Colonic mucosa (tissue), 4 donors: ENCODE data around the gene NCAPG2. TPM values are rescaled to one million over a fixed set of nuclear protein-coding genes. Genes with fewer than 3 reads are reported as not detected.

Experiments
- DNase-seq: peaks from one replicate; pipeline ENCODE4 v3.0.0-alpha.2; 2020
- H3K27ac ChIP-seq: fragments of 200-600 bp; one replicate; pipeline ENCODE4 v1.8.0; 2021
- H3K27me3 ChIP-seq: fragments of 200-600 bp; one replicate; pipeline ENCODE4 v1.8.0; 2021
- H3K36me3 ChIP-seq: fragments of 200-600 bp; one replicate; pipeline ENCODE4 v1.8.0; 2021
- H3K4me1 ChIP-seq: fragments of 200-600 bp; one replicate; pipeline ENCODE4 v1.8.0; 2021; ENCODE audit warnings: mild to moderate bottlenecking
- H3K4me3 ChIP-seq: fragments of 200-600 bp; one replicate; pipeline ENCODE4 v1.8.0; 2021
- H3K9ac ChIP-seq, 2 donors: one replicate each; pipeline ENCODE4 v1.7.0; 2013; ENCODE audit warnings: control low read depth in 2 of 2, low read depth in 2 of 2, low read length in 2 of 2
- H3K9me3 ChIP-seq: fragments of 200-600 bp; one replicate; pipeline ENCODE4 v1.8.0; 2021
- CTCF ChIP-seq: fragments of 200-600 bp; IDR thresholded peaks from one replicate; pipeline ENCODE4 v1.8.0; 2022; ENCODE audit warnings: antibody characterized with exemption, mild to moderate bottlenecking
- intact Hi-C: fragments of 100-400 bp; cut with DNase I; formaldehyde crosslinking; loops from one replicate; pipeline ENCODE4 v1.14.1; 2022
- total RNA-seq, 2 donors: library from RNA; stranded (reverse); fragmentation: NEBNext Ultra II Directional in 1 of 2; extraction: Animal tissue kit (Norgen Biotek cat#: 25700) in 1 of 2; gene quantifications; one replicate each; pipeline ENCODE4 v1.2.1, GENCODE V29; 2021
- donor health status: healthy.
- donor health status: DM: no; HTN: no; CAD: no.
- donor health status: DM: no; HTN: no; CAD: no.

The NCAPG2 gene
- total RNA-seq, 2 donors from 2014 or later = 15.0 to 48.4 TPM

GRCh38 chr7:158616050-158616449 lies 88.6 kb downstream of the NCAPG2 start:
- TF ChIP-seq CTCF = no peak
- DNase-seq = no peak
- Histone ChIP-seq H3K27ac (no peak overlapping the region), H3K27me3 (no peaks in the 10 kb centered on the region), H3K36me3 (no peaks in the 10 kb centered on the region), H3K4me1 (no peaks in the 10 kb centered on the region), H3K9me3 (no peaks in the 10 kb centered on the region), H3K4me3 (no peak overlapping the region), H3K9ac (no peak overlapping the region)
- intact Hi-C loops = no loop called here

- Histone ChIP-seq H3K9me3 (no peaks in the 10 kb centered on the region), H3K36me3 (no peaks in the 10 kb centered on the region), H3K9ac (no peak overlapping the region), H3K27me3 (no peaks in the 10 kb centered on the region), H3K4me3 (no peak overlapping the region), H3K4me1 (no peaks in the 10 kb centered on the region), H3K27ac (no peak overlapping the region)
- no peak for DNase-seq
- intact Hi-C loops = no loop called here
- no peak for TF ChIP-seq CTCF
Measured at GRCh38 chr7:158614700-158615099, 89.9 kb downstream of the NCAPG2 start.

GRCh38 chr7:158613481-158613880 lies 91.1 kb downstream of the NCAPG2 start:
- DNase-seq = no peak
- TF ChIP-seq CTCF = no peak
- intact Hi-C loops = no loop called here
- Histone ChIP-seq H3K36me3 (no peaks in the 10 kb centered on the region), H3K9ac (no peak overlapping the region), H3K4me3 (no peak overlapping the region), H3K27ac (no peak overlapping the region), H3K27me3 (no peaks in the 10 kb centered on the region), H3K9me3 (no peaks in the 10 kb centered on the region), H3K4me1 (no peaks in the 10 kb centered on the region)

GRCh38 chr7:158612546-158612945 lies 92.1 kb downstream of the NCAPG2 start:
- no peak overlapping the region for H3K4me3 ChIP-seq
- H3K27me3 ChIP-seq = no peaks in the 10 kb centered on the region
- TF ChIP-seq CTCF = no peak
- H3K27ac ChIP-seq = no peak overlapping the region
- H3K4me1 ChIP-seq = no peaks in the 10 kb centered on the region
- intact Hi-C loops = no loop called here
- no peaks in the 10 kb centered on the region for H3K9me3 ChIP-seq
- no peak for DNase-seq
- no peaks in the 10 kb centered on the region for H3K36me3 ChIP-seq
- H3K9ac ChIP-seq = no peak overlapping the region

- Histone ChIP-seq H3K4me3 (no peak overlapping the region), H3K9me3 (no peaks in the 10 kb centered on the region), H3K27me3 (no peaks in the 10 kb centered on the region), H3K27ac (no peak overlapping the region), H3K9ac (no peak overlapping the region), H3K36me3 (no peaks in the 10 kb centered on the region), H3K4me1 (no peaks in the 10 kb centered on the region)
- no peak for TF ChIP-seq CTCF
- intact Hi-C loops = no loop called here
- DNase-seq = no peak
Measured at GRCh38 chr7:158611541-158611940, 93.1 kb downstream of the NCAPG2 start.
